Hindlimb muscle (tissue), 1 donor: Measurements from ENCODE around the gene MCM8. TPM values are rescaled to one million over a fixed set of nuclear protein-coding genes. Genes with fewer than 3 reads are reported as not detected.
"Not testable (repeated sequence)": the region's sequence is repeated elsewhere in the genome, so short reads cannot be mapped to it uniquely, and the experiment has no call there.

Experiments used
- DNase-seq: peaks from one replicate; pipeline ENCODE4 v3.0.0-alpha.2; 2013
- polyA plus RNA-seq: library from polyadenylated mRNA; unstranded; fragments of 120-200 nt; gene quantifications from one replicate; pipeline ENCODE4 v1.2.1, GENCODE V29; 2013; ENCODE audit not compliant: insufficient read length

The MCM8 gene
- polyA plus RNA-seq, 1 donor, result 8.4 TPM

DNA sequence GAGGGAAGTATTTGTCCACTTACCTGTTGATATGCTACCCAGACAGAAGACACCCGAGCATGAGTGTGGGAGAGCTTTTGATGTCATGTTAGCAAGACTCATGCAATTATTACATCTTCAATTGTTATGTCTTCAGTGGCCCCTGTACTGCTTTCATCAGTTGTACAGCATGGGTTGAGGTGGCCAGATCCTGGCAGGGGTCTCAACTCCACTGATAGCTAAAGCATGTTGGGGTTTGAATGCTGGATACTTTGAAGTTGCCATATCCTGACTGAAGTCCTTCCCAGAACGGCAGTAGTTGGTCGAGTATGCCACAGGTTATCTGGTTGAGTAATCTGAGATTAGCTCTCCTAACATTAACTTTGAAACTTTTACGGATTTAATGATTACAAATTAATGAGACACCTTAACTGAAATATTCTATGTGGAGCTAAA lies 56.7 kb downstream of the MCM8 start:
- no peak for DNase-seq

DNA sequence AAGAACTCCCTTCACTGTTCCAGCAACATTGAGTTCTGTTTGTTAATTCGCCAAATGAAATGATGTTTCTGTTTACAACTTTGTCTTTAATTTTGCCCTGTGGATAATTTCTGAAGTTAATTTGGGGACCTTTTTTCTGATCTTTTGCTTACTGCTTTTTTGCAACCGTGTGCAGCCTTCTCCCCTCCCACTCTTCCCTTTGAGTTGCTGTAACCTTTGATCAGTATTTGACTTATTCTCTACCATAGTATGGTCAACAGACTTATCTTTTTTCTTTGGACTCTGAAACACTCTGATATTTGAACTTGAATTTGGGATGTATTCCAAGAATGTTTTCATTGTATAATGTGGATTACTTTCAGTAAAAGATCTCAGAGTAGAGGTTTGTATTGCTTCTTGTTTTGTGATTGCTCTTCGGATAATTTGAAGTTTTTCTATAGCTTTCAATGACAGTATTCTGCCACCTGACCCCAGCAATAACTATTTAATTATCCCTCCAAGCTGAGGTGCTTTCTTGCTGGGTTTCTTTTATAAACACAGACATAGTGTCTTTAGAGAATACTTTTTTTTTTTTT lies 57.2 kb downstream of the MCM8 start:
- no peak for DNase-seq

DNA sequence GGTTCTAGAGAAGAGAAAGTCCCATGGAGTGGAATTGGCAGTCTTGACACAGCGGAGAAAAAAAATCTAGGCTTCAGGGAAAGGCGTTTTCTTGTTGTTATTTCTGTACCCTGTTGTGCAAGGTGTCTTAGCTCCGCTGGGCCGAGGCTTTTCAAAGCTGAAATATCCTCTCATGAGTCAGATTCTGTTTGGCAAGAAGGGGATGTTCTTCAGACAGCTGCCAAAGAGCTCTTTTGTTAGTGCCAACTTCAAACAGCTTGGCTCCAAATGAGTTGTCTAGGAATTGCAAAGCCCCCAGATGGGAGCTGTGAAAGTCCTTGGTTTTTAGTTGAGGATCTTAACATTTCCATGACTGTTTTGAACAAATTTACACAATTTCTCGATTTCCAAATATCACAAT lies 57.8 kb downstream of the MCM8 start:
- DNase-seq, result peak; percentile 38

DNA sequence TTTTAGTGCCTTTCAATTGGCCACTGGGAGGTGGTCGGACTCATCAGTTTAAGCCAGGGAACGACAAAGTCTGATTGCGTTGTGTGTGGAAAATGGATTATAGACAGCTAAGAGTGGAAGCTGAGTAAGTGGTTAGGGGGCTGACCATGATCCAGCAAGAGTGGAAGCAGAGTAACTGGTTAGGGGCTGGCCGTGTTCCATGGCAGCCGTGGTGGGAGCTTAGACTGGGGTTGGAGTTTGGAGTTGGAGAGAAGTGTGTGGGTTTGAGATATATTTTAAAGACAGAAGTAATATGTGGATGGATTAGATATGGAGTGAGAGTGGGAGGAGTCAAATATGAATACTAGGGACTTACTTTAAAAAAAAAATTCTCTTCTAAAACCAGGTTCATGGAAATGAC lies 61.7 kb downstream of the MCM8 start:
- DNase-seq, result no peak

DNA sequence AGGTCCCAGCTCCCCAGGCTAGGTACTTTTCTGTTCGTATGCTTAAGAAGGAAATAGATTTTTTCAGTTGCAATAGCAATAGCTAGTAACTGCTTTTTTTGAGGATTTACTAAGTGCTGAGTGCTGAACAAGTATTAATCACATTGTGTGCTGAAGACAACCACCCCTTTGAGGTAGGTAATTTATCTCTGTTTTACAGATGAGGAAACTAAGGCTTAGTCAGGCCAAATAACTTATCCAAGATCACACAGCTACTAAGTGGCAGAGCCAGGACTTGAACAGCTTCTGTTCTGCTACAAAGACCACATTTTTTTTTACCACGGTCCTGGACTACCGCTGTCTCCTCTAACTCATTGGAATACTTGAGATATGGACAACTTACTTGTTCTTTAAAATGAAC lies 63.6 kb downstream of the MCM8 start:
- no peak for DNase-seq

DNA sequence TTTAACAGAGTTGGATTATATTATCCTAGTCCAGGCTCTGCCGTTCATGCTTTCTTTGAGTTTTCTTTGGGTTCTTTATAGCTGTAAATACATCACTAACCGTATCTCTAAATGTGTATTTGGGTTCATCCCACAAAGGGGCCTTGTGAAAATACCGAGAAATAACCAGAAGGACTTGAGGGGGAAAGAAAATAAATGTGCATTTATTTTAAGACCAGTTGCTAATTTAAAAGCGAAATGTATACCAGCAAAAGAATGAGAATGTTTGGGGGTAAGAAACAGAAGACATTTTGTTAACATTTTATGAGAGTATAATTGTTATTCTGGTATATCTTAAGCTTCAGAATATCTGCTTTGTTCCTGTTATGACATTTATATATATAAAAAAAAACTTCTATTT lies 64.5 kb downstream of the MCM8 start:
- DNase-seq, result no peak

DNA sequence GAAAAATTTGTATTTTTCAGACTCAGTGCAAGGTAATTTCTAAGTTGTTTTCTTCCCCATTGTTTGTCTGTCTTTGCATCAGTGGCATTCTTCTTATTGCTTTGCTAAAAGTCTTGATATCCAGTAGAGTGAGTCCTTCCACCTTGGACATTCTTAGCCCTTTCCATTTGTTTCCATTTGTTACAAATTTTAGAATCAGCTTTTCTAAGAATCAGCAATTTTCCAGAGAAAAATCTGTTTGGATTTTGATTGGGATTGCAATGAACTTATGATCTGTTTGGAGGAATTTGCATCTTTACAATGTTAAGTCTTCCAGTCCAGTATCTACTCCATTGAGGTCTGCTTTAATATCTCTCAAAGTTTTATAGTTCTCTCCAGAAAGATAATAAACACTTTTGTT lies 67.0 kb downstream of the MCM8 start:
- DNase-seq, result no peak

DNA sequence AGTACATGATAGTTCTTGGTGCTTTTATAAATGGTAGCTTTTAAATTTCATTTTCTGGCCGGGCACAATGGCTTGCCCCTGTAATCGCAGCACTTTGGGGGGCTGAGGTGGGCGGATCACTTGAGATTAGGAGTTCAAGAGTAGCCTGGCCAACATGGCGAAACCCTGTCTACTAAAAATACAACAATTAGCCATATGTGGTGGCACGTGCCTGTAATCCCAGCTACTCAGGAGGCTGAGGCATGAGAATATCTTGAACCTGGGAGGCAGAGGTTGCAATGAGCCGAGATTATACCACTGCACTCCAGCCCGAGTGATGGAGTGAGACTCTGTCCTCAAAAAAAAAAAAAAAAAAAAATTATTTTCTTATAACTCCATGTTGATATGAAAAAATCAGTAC lies 67.4 kb downstream of the MCM8 start:
- no peak for DNase-seq

DNA sequence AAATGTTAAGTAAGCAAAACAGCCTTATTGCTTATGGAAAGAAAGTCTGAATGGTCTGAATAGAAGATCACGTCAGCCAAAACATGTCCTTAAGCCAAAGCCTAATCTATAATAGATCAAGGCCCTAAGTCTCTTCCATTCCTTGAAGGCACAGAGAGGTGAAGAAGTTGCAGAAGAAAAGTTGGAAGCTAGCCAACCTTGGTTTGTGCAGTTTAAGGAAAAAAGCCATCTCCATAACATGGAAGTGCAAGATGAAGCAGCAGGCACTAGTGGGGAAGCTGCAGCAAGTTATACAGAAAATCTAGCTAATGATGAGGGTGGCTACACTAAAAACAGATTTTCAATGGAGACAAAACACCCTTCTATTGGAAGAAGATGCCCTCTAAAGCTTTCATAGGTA lies 74.3 kb downstream of the MCM8 start:
- DNase-seq, result no peak

DNA sequence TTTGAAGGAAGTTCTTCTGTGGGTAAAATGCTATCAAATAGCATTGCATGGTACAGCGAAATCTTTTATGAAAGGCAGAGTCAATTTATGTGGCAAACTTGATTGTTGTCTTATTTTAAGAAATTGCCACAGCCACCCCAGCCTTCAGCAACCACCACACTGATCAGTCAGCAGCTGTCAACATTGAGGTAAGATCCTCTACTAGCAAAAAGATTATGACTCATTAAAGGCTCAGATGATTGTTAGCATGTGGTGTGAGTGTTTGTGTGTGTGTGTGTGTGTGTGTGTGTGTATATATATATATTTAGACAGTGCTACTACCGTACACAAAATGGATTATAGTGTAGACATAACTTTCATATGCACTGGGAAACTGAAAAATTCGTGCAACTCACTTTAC lies 75.6 kb downstream of the MCM8 start:
- DNase-seq, result no peak

DNA sequence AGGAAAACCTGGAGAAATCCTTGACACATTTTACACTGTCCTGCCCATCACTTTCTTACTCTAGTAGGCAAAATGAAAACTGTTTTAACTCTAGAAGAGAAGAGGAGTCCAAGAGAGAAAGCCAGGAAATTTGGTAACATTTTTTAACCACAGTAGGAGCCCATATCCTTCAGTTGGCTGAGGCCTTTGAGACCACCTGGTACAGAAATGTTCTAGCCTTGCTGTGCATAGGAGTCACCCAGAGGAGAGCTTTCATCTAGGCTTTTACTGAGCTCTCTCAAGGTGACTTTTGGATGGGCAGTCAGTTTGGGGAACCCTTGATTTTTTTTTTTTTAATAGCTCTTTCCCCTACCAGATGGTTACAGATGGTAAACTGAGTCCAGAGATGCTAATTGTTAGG lies 78.4 kb downstream of the MCM8 start:
- DNase-seq, result no peak

DNA sequence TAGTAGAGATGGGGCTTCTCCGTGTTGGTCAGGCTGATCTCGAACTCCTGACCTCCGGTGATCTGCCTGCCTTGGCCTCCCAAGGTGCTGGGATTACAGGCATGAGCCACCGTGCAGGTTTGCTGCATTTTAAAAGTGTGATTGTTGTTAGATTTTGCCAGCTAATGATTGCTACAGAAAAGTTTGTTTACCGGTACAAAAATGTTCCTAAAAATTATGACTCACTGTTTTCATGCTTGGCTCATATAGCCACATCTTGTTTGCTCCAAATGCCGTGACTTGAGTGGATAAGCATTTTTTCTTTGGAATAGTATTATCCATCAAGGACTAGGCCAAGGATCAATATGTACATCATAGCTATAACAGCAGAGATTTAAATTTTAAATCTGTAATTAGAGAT lies 79.1 kb downstream of the MCM8 start:
- DNase-seq, result no peak

DNA sequence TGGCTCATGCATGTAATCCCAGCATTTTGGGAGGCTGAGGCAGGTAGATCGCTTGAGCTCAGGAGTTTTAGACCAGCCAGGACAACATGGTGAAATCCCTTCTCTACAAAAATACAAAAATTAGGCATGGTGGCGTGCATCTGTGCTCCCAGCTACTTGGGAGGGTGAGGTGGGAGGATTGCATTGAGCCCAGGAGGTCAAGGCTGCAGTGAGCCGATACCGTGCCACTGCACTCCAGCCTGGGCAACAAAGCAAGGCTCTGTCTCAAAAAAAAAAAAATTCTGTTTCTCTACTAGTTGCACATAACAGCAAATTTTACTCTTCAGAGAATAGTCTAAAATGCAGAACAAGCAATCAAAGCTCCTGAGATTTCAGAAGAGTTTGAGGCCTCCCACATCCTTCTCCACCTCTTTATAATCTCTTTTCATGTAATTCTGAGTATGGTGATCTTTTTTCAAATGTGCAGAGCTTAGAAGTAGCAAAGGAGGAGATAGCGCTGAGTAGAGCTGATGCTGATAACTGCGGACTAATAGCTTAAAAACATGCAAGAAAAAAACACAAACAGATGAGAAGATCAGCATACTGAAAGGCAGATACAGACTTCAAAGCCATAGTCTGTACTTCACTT lies 80.1 kb downstream of the MCM8 start:
- DNase-seq, result no peak

DNA sequence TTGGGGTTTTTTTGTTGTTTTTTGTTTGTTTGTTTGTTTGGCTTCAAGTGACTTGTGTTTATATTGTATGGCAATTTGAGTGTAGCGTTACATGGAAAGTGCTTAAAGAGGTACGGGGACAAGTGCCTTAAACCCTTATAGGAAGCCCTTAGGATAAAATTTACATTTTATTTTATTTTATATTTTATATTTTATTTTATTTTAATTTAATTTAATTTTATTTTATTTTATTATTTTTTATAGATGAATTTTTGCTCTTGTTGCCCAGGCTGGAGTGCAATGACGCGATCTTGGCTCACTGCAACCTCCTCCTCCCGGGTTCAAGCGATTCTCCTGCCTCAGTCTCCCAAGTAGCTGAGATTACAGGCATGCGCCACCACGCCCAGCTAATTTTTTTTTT lies 82.5 kb downstream of the MCM8 start:
- DNase-seq, result not testable (repeated sequence)

DNA sequence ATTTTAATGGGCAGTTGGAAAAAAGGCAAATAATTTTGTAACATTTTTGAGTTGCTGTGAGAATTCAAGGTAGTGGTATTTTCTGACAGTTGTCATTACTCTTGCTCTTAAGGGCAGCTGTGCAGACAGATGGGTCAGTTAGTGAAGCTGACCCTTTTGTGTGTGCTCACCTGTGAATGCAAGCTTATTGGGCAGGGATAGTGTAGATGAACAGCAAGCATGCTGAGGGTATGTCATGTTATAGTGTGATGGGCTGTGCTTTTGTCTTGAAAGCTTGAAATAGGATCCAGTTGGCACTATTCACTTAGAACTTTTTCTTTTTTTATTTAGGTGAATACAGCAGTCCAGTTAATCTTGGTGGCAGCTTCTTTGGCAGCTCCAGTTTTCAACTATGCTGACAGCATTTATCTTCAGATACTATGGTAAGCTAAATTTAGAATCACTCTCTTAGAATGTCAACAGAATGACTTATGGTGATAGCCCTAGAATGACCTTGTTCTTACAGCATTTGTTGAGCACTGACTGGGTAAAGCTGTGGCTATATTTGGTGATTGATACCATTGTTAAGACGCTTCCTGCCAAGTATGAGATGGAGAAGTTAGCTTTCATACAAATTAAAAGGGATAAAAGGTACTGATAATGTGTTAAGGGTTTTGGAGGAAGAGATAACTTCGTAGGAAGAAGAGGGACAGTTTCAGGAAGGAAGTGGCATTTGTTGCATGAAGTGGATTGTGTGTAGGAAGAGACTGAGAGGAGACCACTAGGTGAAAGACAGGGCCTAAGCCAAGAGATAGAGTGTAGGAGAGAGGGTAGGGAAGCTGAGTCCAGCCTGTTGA lies 83.9 kb downstream of the MCM8 start:
- no peak for DNase-seq

DNA sequence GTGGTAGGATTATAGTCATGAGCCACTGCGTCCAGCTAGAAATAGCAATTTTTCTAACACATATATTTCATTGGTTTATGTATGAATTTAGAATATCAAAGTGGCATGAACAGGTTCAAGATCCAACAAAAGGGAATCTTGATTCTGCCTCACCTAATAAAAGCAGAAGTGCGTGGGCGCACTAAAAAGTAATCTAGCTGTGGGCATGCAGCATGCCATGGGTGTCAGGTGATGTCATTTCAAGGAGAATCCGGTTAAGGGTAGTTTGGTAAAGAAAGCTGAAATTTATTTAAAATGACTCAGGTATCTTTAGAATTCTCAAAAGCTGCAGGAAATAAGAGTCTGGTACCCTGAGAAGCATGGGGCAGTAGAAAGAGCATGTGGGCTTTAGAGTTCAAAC lies 85.8 kb downstream of the MCM8 start:
- no peak for DNase-seq

DNA sequence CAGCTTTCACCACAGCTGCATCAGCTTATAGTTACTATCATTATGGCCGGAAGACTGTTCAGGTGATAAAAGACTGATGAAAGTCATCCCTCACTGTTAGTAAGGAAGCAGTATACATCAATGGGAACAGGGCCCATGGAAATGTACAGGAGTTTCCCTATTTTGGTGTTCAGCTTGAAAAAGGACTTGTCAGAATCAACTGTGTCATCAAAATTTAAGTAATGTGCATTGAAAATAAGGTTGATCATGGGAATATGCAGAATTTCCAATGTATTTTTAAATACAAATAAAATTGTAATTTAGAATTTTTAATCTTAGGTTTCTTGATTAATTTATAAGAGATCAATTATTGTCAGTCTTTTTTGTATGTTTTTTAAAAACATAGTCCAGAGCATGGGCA lies 86.6 kb downstream of the MCM8 start:
- DNase-seq, result no peak

DNA sequence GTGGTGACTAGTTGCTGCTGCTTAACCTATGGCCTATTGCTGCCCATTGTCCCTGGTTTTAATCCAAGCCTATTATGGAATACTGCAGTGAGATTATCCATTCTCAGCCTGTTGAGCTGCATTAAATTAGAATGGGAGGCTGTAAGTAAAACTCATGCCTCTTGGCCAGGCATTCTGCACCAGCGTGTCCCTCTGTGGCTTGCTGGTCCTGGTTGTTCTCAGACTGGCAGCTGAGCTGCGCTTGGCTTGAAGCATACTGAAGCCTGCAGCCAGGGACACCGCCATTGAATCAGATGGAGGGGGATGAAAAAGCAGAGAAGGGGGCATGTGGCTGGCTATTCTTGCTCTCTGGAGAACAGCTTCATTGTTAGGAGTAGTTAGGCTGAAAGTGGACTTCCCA lies 87.8 kb downstream of the MCM8 start:
- DNase-seq, result no peak

DNA sequence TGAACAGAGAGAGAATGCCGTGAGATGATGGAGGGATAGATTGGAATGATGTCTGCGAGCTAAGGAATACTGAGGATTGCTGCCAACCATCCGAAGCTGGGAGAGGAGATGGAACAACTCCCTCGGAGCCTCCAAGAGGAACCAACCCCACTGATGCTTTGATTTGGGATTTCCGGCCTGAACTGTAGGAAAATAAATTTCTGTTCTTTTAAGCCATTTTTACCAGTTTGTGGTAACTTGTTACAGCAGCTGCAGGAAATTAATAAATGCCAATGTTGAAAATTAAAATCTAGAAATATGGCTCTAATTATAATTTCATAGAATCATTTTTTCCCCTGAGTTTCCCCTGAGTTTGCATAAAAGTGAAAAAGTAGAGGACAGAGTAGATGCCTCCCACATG lies 89.3 kb downstream of the MCM8 start:
- DNase-seq, result no peak

DNA sequence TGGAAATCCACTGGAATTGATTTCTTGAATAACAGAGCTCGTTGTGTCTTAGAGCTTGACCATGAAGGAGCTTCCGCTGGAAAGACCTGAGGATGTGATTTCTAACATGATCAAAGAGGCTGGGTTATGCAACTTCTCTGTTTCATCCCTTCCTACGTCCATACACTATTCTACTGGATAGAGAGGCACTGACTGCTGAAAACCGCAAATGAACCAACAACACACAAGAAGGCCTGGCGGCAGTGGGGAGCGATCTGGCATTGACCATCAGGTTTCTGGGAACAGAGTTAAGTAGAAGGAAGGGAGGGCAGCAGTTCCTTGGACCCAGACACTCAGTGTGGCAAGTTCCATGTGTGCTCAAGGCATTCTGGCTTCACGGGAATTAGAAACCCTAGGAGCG lies 90.1 kb downstream of the MCM8 start:
- DNase-seq, result no peak

DNA sequence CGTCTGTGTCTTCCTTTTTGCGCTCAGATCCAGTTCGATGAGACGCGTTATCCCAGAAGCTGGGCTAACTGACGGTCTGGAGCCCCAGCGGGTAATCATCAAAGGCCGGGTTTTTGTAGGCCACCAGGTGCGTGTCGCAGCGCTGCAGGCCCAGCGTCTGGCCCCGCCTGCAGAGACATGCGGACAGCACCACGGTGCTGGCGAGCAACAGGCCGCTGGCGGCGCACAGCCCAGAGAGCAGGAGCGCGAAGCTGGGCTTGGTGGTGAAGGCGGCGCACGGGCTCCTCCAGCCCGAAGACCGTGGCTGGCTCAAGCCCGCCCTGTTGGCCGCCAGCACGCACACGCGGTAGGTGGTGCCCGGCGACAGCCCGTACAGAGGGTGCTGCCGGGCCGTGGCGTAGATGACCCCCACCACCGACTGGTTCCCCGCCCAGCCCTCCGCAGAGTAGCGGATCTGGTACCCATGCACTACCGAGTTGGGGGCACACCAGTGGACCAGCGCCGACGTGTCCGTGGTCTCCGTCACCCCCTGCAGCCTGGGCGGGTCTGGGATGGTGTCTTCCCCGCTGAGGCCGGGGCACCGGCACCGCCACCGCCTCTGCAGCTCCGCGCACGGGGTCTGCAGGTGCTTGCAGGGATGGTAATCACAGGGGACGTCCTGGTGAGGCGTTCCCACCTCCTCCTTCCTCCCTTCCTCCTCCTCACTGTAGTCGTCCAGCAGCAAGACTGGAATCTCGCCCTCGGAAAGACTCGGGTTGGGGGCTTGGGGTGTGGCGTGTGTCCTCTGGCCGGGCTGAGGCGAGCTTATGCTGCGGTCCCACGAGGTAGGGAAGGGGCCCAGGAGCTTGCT lies 90.7 kb downstream of the MCM8 start:
- DNase-seq, result no peak

DNA sequence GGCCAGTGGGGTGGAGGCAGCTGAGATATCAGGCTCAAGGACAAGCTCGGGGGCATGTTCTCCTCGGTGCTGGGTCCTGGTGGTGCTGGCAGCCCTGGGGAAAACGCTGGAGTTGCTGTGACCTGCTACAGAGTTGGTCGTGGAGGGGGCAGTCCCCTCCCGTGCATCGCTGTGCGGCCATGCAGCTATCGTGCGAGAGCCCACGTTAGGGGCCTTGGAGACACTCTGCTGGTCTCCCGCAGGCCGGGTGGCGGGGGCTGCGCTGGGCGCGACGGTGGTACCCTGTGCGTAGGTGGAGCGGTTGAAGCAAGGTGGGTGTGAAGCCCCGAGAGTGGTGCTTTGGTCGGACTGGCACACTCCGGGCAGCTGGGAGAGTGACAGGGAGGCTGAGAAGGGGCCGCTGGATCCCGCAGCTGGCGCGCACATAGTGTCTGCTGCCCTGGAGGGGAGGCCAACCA lies 91.4 kb downstream of the MCM8 start:
- DNase-seq, result no peak

DNA sequence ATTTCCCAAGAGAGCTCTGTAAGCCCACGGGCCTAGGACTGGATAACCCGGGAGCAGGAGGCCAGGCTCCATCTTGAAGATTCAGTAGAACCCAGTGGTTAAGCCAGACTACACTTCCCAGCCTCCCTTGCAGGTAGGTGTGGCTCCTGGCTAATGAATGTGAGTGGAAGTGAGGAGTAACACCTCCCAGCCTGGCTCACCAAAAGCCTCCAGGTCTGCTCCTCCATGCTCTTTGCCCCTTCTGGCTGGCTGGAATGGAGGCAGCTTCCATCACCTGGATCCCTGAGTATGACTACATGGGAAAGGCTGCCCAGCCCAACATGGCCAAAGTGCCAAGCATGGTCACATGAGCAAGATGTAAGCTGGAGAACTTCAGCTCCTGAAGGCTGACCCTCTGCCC lies 93.7 kb downstream of the MCM8 start:
- DNase-seq, result no peak
